HEK293T (cell line): ENCODE data around the gene RGS21.

Experiments
- CTCF ChIA-PET: fragments of 350-600 bp; formaldehyde crosslinking; extraction: SDS; loops from one replicate; lab custom pipeline; 2021; ENCODE audit warnings: antibody characterized with exemption, inconsistent platforms; lab: Yijun Ruan, JAX
- POLR2A ChIA-PET: fragments of 350-600 bp; formaldehyde crosslinking; extraction: SDS; loops from one replicate; lab custom pipeline; 2020; ENCODE audit warnings: antibody characterized with exemption, inconsistent platforms; lab: Yijun Ruan, JAX
- DNase-seq: peaks from one replicate; pipeline ENCODE4 v3.0.0; 2012; ENCODE audit warnings: mixed read lengths; ENCODE audit errors: extremely low spot score
- ARNT ChIP-seq: fragments of 450-650 bp; IDR thresholded peaks from 2 replicates; pipeline ENCODE4 v1.6.1; 2017; ENCODE audit warnings: mild to moderate bottlenecking
- BHLHE40 ChIP-seq: fragments of 450-650 bp; IDR thresholded peaks from 2 replicates; pipeline ENCODE4 v1.6.1; 2016; ENCODE audit warnings: mild to moderate bottlenecking, moderate library complexity, borderline replicate concordance
- CTBP1 ChIP-seq: fragments of 450-650 bp; IDR thresholded peaks from 2 replicates; pipeline ENCODE4 v1.6.1; 2016; ENCODE audit warnings: borderline replicate concordance
- ELF4 ChIP-seq: fragments of 450-650 bp; IDR thresholded peaks from 2 replicates; pipeline ENCODE4 v1.6.1; 2017; ENCODE audit warnings: antibody characterized with exemption
- FOXA1 ChIP-seq: fragments of 450-650 bp; IDR thresholded peaks from 2 replicates; pipeline ENCODE4 v1.6.1; 2016; ENCODE audit warnings: mild to moderate bottlenecking
- FOXK2 ChIP-seq: fragments of 450-650 bp; IDR thresholded peaks from 2 replicates; pipeline ENCODE4 v1.6.1; 2016; ENCODE audit warnings: mild to moderate bottlenecking
- FOXM1 ChIP-seq: fragments of 450-650 bp; IDR thresholded peaks from 2 replicates; pipeline ENCODE4 v1.6.1; 2017; ENCODE audit warnings: mild to moderate bottlenecking, borderline replicate concordance
- HDGF ChIP-seq: fragments of 450-650 bp; IDR thresholded peaks from 2 replicates; pipeline ENCODE4 v1.6.1; 2017; ENCODE audit warnings: antibody characterized with exemption, borderline replicate concordance
- L3MBTL2 ChIP-seq: fragments of 450-650 bp; conservative IDR thresholded peaks from 2 replicates; pipeline ENCODE4 v1.6.1; 2016; ENCODE audit warnings: mild to moderate bottlenecking
- LEF1 ChIP-seq: fragments of 450-650 bp; IDR thresholded peaks from 2 replicates; pipeline ENCODE4 v1.6.1; 2017; ENCODE audit warnings: mild to moderate bottlenecking, borderline replicate concordance
- NFRKB ChIP-seq: fragments of 450-650 bp; IDR thresholded peaks from 2 replicates; pipeline ENCODE4 v1.6.1; 2016; ENCODE audit warnings: mild to moderate bottlenecking, moderate library complexity
- SP1 ChIP-seq: fragments of 450-650 bp; IDR thresholded peaks from 2 replicates; pipeline ENCODE4 v1.6.1; 2017
- SUZ12 ChIP-seq: fragments of 450-650 bp; IDR thresholded peaks from 2 replicates; pipeline ENCODE4 v1.6.1; 2016; ENCODE audit warnings: mild to moderate bottlenecking
- TARDBP ChIP-seq: fragments of 450-650 bp; IDR thresholded peaks from 2 replicates; pipeline ENCODE4 v1.6.1; 2016
- ZNF384 ChIP-seq: fragments of 450-650 bp; IDR thresholded peaks from 2 replicates; pipeline ENCODE4 v1.6.1; 2016
- TF ChIP-seq, protein P1 (sequence below): fragments of 450-650 bp; IDR thresholded peaks from 2 replicates; pipeline ENCODE4 v1.6.1; 2016

The RGS21 gene, protein sequence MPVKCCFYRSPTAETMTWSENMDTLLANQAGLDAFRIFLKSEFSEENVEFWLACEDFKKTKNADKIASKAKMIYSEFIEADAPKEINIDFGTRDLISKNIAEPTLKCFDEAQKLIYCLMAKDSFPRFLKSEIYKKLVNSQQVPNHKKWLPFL

DNA sequence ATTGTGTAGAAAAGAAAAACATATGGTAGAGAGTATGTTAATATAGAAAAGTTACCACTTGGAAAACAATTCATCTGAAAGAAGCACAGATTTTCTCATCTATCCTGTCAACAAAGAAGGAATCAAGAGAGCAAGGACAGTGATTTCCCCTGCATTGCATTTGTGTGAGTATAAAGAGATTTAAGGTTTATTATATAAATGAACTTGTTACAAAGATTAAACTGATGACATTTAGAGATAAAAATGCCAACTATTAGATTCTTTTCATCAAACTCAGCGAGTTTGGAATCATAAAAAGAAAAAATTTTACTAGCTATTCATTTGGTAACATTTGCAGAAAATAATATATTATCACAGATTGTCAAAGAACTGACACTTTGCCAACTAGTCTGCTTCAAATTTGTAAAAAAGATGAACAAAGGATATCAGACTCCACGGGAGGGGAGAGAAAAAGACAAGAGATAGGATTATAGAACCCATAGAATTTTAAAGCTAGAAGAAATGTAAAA is at the start of gene RGS21:
TSS of gene RGS21 (plus strand) at position 51 of the 509 bp plus-strand sequence. CDS start 26,045 bp downstream, outside the sequence.
- no peak for DNase-seq
- POLR2A ChIA-PET, result no interaction called here
- CTCF ChIA-PET, result no interaction called here
- no peak for TF ChIP-seq ARNT
- no peak for TF ChIP-seq L3MBTL2
- TF ChIP-seq LEF1, result no peak
- no peak for TF ChIP-seq FOXA1
- no peak for TF ChIP-seq NFRKB
- no peak for TF ChIP-seq ELF4
- TF ChIP-seq, protein P1, sequence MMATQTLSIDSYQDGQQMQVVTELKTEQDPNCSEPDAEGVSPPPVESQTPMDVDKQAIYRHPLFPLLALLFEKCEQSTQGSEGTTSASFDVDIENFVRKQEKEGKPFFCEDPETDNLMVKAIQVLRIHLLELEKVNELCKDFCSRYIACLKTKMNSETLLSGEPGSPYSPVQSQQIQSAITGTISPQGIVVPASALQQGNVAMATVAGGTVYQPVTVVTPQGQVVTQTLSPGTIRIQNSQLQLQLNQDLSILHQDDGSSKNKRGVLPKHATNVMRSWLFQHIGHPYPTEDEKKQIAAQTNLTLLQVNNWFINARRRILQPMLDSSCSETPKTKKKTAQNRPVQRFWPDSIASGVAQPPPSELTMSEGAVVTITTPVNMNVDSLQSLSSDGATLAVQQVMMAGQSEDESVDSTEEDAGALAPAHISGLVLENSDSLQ, result no peak
- TF ChIP-seq FOXM1, result no peak
- TF ChIP-seq SP1, result no peak
- TF ChIP-seq BHLHE40, result no peak
- TF ChIP-seq FOXK2, result no peak
- no peak for TF ChIP-seq CTBP1
- TF ChIP-seq SUZ12, result no peak
- TF ChIP-seq HDGF, result no peak
- TF ChIP-seq TARDBP, result no peak

DNA sequence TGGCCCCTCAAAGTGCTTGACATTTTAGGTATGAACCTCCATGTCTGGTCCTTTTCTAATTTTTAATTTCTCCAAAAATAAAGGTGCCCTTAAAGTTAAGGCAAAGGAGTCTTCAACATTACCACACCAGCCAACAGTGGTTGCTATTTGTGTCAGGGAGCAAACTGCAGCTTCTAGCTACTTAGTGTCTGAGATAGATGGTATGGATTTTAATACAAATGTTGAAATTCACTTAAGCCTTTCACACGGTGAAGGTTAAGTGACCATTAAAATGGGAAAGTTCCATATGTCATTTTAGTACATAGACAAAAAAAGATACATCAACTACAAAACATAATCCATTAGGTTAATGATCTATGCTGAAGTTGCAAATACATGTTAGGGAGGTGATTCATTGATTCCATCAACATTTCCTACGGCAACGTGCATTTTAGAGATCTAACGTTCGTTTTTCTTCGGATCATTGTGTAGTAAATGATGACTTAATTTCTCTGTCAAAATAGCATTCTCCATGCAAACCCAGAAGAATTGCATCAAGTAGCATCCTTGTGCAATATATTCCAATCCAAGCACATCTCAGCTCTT is 48.2 kb upstream of the RGS21 start:
- ChIA-PET CTCF (no interaction called here), POLR2A (no interaction called here)
- TF ChIP-seq ZNF384, result no peak
- no peak for DNase-seq

DNA sequence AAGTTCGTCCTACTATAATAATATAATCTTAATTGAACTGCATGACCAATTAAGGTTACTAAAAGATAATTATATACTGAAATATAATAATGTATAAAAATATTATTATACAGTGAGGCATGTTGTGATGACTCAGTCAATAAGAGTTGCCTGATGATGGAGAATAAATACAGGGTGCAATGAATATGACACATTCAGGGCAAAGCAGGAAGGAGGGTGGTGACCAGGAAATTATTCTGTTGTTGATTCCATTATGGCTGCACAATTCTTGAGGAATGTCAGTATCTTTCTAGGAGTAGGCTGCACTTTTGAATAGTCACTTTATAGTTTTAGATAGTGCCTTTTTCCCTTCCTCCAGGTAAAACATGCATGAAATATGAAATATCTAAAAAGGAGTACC is 46.4 kb upstream of the RGS21 start:
- DNase-seq, result no peak
- ChIA-PET CTCF (no interaction called here), POLR2A (no interaction called here)
- TF ChIP-seq, protein P1, result no peak
- no peak for TF ChIP-seq L3MBTL2
- no peak for TF ChIP-seq FOXA1
- TF ChIP-seq CTBP1, result no peak
- TF ChIP-seq TARDBP, result no peak
- TF ChIP-seq FOXM1, result no peak
- no peak for TF ChIP-seq LEF1

DNA sequence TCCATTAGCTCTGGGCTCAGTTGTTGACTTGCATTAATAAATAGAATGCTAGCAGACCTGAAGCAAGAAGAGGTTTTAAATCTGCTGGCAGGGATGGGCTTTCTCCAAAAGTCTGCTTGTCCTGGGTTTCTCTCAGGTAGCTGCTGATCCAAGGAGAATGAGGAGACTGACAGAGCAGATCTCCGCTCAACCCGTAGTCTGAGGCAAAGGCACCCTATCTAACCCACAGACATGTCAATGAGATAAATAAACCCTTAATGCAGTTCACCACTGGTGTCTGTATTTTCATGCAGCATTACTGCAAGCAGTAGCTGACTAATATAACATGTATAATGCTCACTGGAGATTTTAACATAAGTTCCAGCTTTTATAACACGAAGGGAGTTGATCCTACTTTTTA is 44.1 kb upstream of the RGS21 start:
- no peak for DNase-seq
- ChIA-PET CTCF (no interaction called here), POLR2A (no interaction called here)
- TF ChIP-seq ELF4 (no peak), NFRKB (no peak), HDGF (no peak), CTBP1 (no peak), ZNF384 (no peak), SP1 (no peak), L3MBTL2 (no peak), BHLHE40 (no peak), ARNT (no peak), FOXM1 (no peak), FOXK2 (no peak), FOXA1 (no peak)

DNA sequence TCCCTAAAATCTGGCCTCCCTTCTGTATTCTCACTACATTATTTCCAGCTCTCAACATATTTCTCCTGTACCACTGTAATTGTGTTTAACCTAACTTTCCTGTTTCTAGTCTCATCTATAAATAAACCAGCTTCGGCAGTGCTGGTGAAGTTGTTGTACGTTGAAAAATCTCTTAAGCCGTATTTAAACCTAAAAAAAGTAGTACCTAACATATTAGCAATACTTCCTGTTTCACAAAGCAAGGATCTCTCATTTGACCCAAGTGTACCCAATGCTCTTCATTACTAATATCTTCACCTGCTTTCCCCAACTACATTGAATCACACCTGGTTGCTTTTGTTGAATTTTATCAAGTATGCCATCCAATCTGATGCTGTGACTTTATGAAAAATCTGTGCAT is 42.2 kb upstream of the RGS21 start:
- POLR2A ChIA-PET, result no interaction called here
- TF ChIP-seq, protein P1, result no peak
- no peak for TF ChIP-seq FOXK2
- TF ChIP-seq BHLHE40, result no peak
- TF ChIP-seq SUZ12, result no peak

DNA sequence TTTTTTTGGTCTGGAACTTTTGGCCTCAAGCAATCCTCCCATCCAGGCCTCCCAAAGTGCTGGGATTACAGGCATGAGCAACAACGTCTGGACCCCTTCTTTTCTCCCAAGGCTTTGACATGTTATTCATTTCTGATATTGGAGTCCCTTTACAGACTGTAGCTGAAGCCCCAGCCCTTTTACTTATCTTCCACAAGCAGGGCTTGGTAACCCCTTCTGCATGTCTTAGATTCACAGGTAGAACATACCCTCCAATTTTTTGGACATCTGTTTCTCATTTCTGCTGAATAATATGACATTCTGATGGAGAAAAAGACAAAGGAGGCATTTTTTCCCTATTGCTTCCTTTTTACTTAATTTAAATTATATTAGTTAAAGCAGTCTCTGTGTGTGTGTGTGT is 39.2 kb upstream of the RGS21 start:
- no peak for DNase-seq
- ChIA-PET CTCF (no interaction called here), POLR2A (no interaction called here)
- no peak for TF ChIP-seq SP1
- no peak for TF ChIP-seq TARDBP

More for the DNA sequence above, 42.2 kb upstream of the RGS21 start:
- CTCF ChIA-PET, result no interaction called here
- no peak for DNase-seq

DNA sequence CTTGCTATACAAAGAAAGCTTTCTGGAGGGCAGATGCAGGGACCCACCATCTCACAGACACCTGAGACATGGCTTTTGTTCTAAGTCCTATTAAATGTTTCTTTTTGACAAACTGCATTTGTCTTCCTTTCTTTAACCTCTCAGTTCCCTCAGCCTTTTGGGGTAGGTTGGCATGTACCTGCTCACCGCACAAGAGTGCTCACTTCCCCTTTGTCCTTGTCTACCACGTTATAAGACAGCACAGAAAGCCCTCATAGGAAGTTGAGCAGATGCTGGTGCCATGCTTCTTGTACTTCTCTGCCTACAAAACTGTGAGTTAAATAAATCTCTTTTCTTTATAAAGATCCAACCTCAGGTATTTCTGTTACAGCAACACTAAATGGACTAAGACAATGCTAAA is 31.9 kb upstream of the RGS21 start:
- no peak for DNase-seq
- no peak for TF ChIP-seq FOXM1
- ChIA-PET CTCF (no interaction called here), POLR2A (no interaction called here)
